GM21717 (cell line): ENCODE measurements around the gene MAML2.

ENCODE experiments used
- ATAC-seq: cut with Tn5 transposase; IDR thresholded peaks from one replicate; pipeline ENCODE4 v1.9.1; 2021; ENCODE audit warnings: mild to moderate bottlenecking, moderate library complexity; ENCODE audit not compliant: unreplicated experiment

MAML2 gene

GRCh38 chr11:95999711-96000406, 343.1 kb downstream of the MAML2 start:
- no peak for ATAC-seq

GRCh38 chr11:95996621-95997235, 346.3 kb downstream of the MAML2 start:
- no peak for ATAC-seq

- ATAC-seq, result no peak
These were observed 348.7 kb downstream of the MAML2 start for GRCh38 chr11:95994329-95994728.

- ATAC-seq, result no peak
These were observed 349.3 kb downstream of the MAML2 start for GRCh38 chr11:95993438-95994298.

GRCh38 chr11:95991545-95991944, 351.4 kb downstream of the MAML2 start:
- ATAC-seq, result no peak

DNA sequence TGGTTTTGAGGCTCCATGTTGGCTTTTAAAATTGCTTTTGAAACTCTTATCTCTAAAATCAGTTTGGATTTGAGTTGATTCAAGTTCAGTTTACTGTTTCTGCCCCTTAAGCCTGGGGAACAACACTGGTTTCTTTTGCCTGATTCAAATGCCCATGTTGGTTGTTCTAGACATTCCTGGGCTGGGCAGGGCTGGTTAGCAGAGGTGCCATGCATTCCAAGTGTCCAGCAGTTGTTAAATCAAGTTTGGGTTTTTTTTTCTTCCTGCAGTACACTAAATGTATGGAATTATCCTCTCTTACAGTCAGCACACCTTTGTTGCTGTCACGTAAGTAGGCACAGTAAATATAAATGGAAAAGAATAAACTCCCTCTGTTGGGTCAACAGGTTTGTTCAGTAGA, 351.9 kb downstream of the MAML2 start:
- no peak for ATAC-seq

- no peak for ATAC-seq
These were observed 353.2 kb downstream of the MAML2 start for GRCh38 chr11:95989780-95990179.

GRCh38 chr11:95989076-95989605, 353.9 kb downstream of the MAML2 start:
- no peak for ATAC-seq

DNA sequence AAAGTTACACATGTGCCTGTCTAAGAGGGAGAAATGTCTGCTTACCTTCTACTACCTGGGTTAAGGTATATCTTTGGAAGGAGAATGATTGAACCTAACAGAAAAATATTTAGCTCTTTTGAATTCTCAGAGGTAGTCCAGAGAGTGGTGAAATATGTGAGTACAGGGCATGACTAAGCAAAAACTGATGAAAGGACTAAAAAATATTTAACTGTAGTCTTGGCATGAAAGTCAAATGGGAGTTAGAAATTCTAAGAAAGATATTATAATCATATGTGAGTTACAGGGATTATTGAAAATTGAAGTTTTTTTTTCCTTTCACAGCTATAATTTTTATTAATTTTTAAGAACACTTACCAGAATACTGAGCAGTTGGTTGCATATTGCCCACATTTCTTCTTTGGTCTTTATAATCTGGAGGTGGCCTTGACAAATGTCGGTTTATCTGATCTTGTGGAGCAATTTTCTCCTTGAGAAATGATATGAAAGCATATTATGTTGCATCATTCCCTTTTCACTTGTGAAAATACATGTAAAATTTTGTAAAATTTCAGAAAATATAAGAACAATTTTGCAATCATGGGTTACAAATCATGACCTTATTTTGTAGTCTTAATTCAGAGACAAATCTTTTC, 357.7 kb downstream of the MAML2 start:
- ATAC-seq, result no peak

DNA sequence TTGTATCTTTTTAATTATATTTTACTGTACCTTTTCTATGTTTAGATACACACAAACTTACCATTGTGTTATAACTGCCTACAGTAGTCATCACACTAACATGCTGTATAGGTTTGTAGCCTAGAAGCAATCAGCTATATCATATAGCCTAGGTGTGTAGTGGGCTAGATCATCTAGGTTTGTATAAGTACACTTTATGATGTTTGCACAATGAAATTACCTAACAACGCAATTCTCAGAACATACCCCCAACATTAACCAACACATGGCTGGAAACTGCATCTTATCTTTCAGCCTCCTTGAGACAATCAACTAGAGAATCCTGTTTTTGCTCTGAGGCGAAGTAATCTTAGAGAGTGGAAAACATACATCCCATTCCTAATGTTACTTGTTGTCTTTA, 358.9 kb downstream of the MAML2 start:
- ATAC-seq, result no peak

GRCh38 chr11:95977534-95978174, 365.3 kb downstream of the MAML2 start:
- ATAC-seq, result no peak

DNA sequence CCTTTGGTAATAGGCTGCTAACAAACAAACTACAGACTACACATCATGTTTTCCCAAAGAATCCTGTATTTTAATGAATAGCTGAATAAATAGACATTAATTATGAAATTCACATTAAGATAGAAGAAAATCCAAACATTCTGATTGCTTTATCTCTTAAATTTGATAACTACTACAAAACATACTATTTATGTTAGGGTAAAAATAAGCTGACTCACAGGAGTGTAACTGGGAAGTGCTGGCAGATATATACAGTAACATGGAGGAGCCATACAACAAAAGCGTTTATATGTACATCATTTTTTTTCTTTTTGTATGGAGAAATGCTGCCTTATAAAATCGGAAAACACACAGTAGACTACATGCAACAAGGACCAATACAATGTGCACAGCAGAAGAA, 366.4 kb downstream of the MAML2 start:
- ATAC-seq, result no peak

- no peak for ATAC-seq
These were observed 367.7 kb downstream of the MAML2 start for GRCh38 chr11:95975343-95975742.

- ATAC-seq, result no peak
These were observed 370.9 kb downstream of the MAML2 start for GRCh38 chr11:95972060-95972459.

- ATAC-seq, result no peak
These were observed 374.4 kb downstream of the MAML2 start for GRCh38 chr11:95968585-95968984.

- ATAC-seq, result no peak
These were observed 378.7 kb downstream of the MAML2 start for GRCh38 chr11:95964281-95964680.

- ATAC-seq, result no peak
These were observed 381.2 kb downstream of the MAML2 start for GRCh38 chr11:95961758-95962157.

GRCh38 chr11:95950905-95951304, 392.1 kb downstream of the MAML2 start:
- no peak for ATAC-seq

- no peak for ATAC-seq
These were observed 394.4 kb downstream of the MAML2 start for GRCh38 chr11:95948637-95949036.

- ATAC-seq, result no peak
These were observed 398.4 kb downstream of the MAML2 start for GRCh38 chr11:95944623-95945022.

- no peak for ATAC-seq
These were observed 399.4 kb downstream of the MAML2 start for GRCh38 chr11:95943546-95943945.
